MCF 10A (cell line): ENCODE results near the gene ZNF808. TPM values are rescaled to one million over a fixed set of nuclear protein-coding genes. Genes with fewer than 3 reads are reported as not detected.
"Not testable (repeated sequence)": the region's sequence is repeated elsewhere in the genome, so short reads cannot be mapped to it uniquely, and the experiment has no call there.

Source experiments
- BruUV-seq: library from RNA; stranded (reverse); fragments of 400-500 nt; replicated peaks from 2 replicates; lab custom pipeline; 2021; lab: Mats Ljungman, UMichigan
- CTCF ChIA-PET: fragments of 300-600 bp; sonication (Branson Sonifier 250); formaldehyde crosslinking; extraction: SDS; loops from one replicate; lab custom pipeline; 2021; ENCODE audit warnings: antibody characterized with exemption, inconsistent platforms; lab: Yijun Ruan, JAX
- POLR2A ChIA-PET: fragments of 300-600, 350-650 bp; sonication (Branson Sonifier 250); formaldehyde crosslinking; extraction: SDS; loops from one replicate; lab custom pipeline; 2020; ENCODE audit warnings: antibody characterized with exemption, inconsistent platforms; lab: Yijun Ruan, JAX
- DNase-seq: peaks from one replicate; pipeline ENCODE4 v3.0.0-alpha.2; 2018; ENCODE audit not compliant: unreplicated experiment
- H3K27ac Mint-ChIP-seq: one replicate; pipeline ENCODE4 v1.8.0; 2022; ENCODE audit warnings: mild to moderate bottlenecking, low read depth, mixed read lengths; ENCODE audit not compliant: unreplicated experiment
- H3K27me3 Mint-ChIP-seq: one replicate; pipeline ENCODE4 v1.8.0; 2022; ENCODE audit warnings: mixed read lengths; ENCODE audit not compliant: insufficient read depth, unreplicated experiment
- H3K36me3 Mint-ChIP-seq: one replicate; pipeline ENCODE4 v1.8.0; 2022; ENCODE audit warnings: mild to moderate bottlenecking, moderate library complexity, mixed read lengths; ENCODE audit not compliant: insufficient read depth, unreplicated experiment
- H3K4me1 Mint-ChIP-seq: one replicate; pipeline ENCODE4 v1.8.0; 2022; ENCODE audit warnings: mixed read lengths; ENCODE audit not compliant: insufficient read depth, unreplicated experiment
- H3K4me3 Mint-ChIP-seq: one replicate; pipeline ENCODE4 v1.8.0; 2022; ENCODE audit warnings: mild to moderate bottlenecking, moderate library complexity, mixed read lengths; ENCODE audit not compliant: unreplicated experiment
- H3K9me3 Mint-ChIP-seq: one replicate; pipeline ENCODE4 v1.8.0; 2022; ENCODE audit warnings: mixed read lengths; ENCODE audit not compliant: unreplicated experiment
- intact Hi-C: fragments of 100-400 bp; cut with micrococcal nuclease; formaldehyde crosslinking; loops from 2 replicates; pipeline ENCODE4 v1.14.1; 2022
- total RNA-seq: library from RNA; stranded (reverse); gene quantifications from 2 replicates; pipeline ENCODE4 v1.2.3, GENCODE V29; 2022
- TF ChIP-seq, protein P1 (sequence below): fragments of 200-600 bp; IDR thresholded peaks from one replicate; pipeline ENCODE4 v1.8.0; 2022; ENCODE audit warnings: antibody characterized with exemption, mild to moderate bottlenecking; ENCODE audit not compliant: unreplicated experiment

Gene ZNF808
- total RNA-seq, 1 experiment from 2014 or later: 14.8 TPM

DNA sequence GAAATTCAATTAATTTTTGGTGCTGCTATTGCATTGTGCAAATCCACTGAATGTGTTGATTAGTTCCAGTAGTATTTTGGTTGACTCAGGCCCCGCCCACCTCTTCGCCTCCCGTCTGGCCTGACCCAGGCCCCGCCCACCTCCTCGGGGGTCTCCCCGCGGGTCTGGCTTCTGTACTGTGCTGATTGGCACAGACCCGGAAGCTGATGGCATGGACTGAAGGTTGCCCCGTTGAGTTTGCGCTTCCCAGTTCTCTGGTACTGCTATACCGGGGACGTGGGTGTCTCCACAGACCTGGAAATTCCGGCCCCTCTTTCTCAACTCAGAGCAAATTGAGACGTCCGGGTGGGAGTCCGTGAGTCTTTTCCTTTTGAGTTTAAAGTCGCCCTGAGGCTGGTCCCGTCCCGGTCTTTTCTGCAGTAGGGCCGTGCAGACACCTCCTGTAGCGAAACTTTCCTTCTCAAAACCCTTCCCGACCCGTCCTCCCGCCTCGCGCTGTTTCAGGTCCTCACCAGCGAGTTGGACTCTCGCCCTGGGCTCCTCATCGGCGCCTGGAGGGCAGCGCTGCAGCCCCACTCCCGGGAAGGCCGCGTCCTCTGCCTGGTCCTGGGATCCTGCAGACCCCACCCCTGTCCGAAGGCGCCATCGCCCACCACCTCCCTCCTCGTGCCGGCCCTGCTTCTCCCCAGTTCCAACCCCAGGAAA is 57.4 kb downstream of the ZNF808 start:
- POLR2A ChIA-PET: no interaction called here
- Mint-ChIP-seq H3K27me3 (no peaks in the 10 kb centered on the region), H3K36me3 (peaks cover 38% of the 10 kb centered on the region)

DNA sequence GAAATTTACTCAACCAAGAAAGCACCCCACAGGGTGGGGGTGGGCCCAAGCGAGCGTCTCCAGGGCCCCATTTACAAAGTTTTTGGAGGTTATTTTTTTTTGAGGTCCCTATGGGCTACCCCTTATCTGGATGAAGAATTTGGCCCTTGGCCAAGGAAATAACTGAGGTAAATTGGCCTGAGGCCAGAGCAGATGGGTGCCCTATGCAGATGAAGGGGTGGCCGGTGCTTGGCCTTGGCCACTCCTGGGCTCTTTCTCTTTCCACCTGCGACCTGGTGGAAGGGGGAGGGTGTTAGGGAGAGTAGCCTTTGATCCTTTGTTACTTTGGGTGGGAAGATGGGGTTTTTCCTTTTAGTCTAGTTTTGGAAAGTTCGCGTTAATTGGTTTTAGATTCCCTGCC is 58.1 kb downstream of the ZNF808 start:
- intact Hi-C loops: no loop called here
- peaks cover 38% of the 10 kb centered on the region for H3K36me3 Mint-ChIP-seq
- no peaks in the 10 kb centered on the region for H3K4me1 Mint-ChIP-seq
- no peak overlapping the region for H3K4me3 Mint-ChIP-seq
- TF ChIP-seq, protein P1, sequence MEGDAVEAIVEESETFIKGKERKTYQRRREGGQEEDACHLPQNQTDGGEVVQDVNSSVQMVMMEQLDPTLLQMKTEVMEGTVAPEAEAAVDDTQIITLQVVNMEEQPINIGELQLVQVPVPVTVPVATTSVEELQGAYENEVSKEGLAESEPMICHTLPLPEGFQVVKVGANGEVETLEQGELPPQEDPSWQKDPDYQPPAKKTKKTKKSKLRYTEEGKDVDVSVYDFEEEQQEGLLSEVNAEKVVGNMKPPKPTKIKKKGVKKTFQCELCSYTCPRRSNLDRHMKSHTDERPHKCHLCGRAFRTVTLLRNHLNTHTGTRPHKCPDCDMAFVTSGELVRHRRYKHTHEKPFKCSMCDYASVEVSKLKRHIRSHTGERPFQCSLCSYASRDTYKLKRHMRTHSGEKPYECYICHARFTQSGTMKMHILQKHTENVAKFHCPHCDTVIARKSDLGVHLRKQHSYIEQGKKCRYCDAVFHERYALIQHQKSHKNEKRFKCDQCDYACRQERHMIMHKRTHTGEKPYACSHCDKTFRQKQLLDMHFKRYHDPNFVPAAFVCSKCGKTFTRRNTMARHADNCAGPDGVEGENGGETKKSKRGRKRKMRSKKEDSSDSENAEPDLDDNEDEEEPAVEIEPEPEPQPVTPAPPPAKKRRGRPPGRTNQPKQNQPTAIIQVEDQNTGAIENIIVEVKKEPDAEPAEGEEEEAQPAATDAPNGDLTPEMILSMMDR: no peak
- CTCF ChIA-PET: no interaction called here
- no TSS peak for BruUV-seq
- no peak overlapping the region for H3K27ac Mint-ChIP-seq
- H3K27me3 Mint-ChIP-seq: no peaks in the 10 kb centered on the region
- POLR2A ChIA-PET: no interaction called here
- DNase-seq: no peak
- H3K9me3 Mint-ChIP-seq: peaks cover 7% of the 10 kb centered on the region

More for the DNA sequence above, 57.4 kb downstream of the ZNF808 start:
- no peaks in the 10 kb centered on the region for H3K4me1 Mint-ChIP-seq
- BruUV-seq: no TSS peak
- no peak overlapping the region for H3K4me3 Mint-ChIP-seq
- TF ChIP-seq, protein P1: no peak
- CTCF ChIA-PET: no interaction called here
- intact Hi-C loops: no loop called here
- no peak overlapping the region for H3K27ac Mint-ChIP-seq
- H3K9me3 Mint-ChIP-seq: peaks cover 7% of the 10 kb centered on the region
- no peak for DNase-seq

DNA sequence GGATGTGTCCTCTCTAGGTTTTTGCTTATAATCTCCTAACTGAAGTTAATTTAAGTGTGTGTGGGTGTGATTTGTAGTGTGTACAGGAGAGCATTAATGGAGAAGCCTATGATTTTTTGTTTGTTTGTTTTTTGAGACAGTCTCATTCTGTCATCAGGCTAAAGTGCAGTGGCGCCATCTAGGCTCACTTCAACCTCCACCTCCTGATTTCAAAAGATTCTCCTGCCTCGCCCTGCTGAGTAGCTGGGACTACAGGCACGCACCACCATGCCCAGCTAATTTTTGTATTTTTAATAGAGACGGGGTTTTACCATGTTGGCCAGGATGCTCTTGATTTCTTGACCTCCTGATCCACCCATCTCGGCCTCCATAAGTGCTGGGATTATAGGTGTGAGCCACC is 63.3 kb downstream of the ZNF808 start:
- no peaks in the 10 kb centered on the region for H3K27me3 Mint-ChIP-seq
- peaks cover 4% of the 10 kb centered on the region for H3K36me3 Mint-ChIP-seq
- intact Hi-C loops: no loop called here
- POLR2A ChIA-PET: interaction anchor here (0.6 kb wide), 2 partner anchors 47 to 76 kb away, joined by 3 to 6 read pairs; no protein-coding TSS in a partner anchor
- CTCF ChIA-PET: interaction anchor here (2.4 kb wide), 1 partner anchor 9 kb away, joined by 5 read pairs; no protein-coding TSS in a partner anchor
- H3K9me3 Mint-ChIP-seq: no peaks in the 10 kb centered on the region
- no peak for DNase-seq
- TF ChIP-seq, protein P1: no peak
- no peak overlapping the region for H3K4me3 Mint-ChIP-seq
- no peaks in the 10 kb centered on the region for H3K4me1 Mint-ChIP-seq
- no TSS peak for BruUV-seq
- no peak overlapping the region for H3K27ac Mint-ChIP-seq

DNA sequence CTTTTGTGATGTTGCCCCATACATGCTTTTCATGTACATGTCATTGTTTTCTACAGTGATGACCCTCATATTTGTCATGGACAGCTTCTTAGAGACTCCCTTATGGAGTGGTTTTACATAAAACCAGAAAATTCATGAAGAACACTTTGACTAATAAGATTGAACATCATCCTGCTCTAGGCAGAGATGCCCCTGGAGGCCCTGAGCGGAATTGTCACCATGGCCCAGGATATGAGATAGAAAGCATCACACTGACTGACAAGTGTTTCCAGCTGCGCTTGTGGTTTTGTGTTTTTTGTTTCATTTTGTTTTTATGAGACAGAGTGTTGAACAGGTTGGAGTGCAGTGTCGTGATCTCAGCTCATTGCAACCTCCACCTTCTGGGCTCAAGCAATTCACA is 64.8 kb downstream of the ZNF808 start:
- ChIA-PET POLR2A (no interaction called here), CTCF (interaction anchor here (0.7 kb wide), 1 partner anchor 11 kb away, joined by 3 read pairs; no protein-coding TSS in a partner anchor)
- intact Hi-C loops: no loop called here
- Mint-ChIP-seq H3K27ac (no peak overlapping the region), H3K9me3 (peaks cover 10% of the 10 kb centered on the region), H3K36me3 (peaks cover 4% of the 10 kb centered on the region), H3K4me1 (no peaks in the 10 kb centered on the region), H3K4me3 (no peak overlapping the region), H3K27me3 (no peaks in the 10 kb centered on the region)
- TF ChIP-seq, protein P1: no peak
- DNase-seq: no peak
- BruUV-seq: no TSS peak

DNA sequence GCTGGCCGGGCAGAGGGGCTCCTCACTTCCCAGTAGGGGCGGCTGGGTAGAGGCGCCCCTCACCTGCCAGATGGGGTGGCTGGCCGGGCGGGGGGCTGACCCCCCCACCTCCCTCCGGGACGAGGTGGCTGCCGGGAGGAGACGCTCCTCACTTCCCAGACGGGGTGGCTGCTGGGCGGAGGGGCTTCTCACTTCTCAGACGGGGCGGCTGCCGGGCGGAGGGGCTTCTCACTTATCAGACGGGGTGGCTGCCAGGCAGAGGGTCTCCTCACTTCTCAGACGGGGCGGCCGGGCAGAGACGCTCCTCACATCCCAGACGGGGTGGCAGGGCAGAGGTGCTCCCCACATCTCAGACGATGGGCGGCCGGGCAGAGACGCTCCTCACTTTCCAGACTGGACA is 66.0 kb downstream of the ZNF808 start:
- DNase-seq, H3K4me1 Mint-ChIP-seq, H3K27ac Mint-ChIP-seq, intact Hi-C loops, H3K36me3 Mint-ChIP-seq, H3K27me3 Mint-ChIP-seq, CTCF ChIA-PET, BruUV-seq, POLR2A ChIA-PET, H3K4me3 Mint-ChIP-seq: not testable (repeated sequence)
- peaks cover 11% of the 10 kb centered on the region for H3K9me3 Mint-ChIP-seq
